GM13976 (cell line): ENCODE results near the gene OCRL.

Experiments
- DNase-seq: peaks from one replicate; pipeline ENCODE4 v3.0.0; 2012; ENCODE audit warnings: low spot score
- CTCF ChIP-seq: IDR thresholded peaks from 2 replicates; pipeline ENCODE4 v1.5.1; 2012; ENCODE audit warnings: borderline replicate concordance, mild to moderate bottlenecking; ENCODE audit not compliant: insufficient read depth; ENCODE audit errors: extremely low read depth, missing control alignments, control extremely low read depth
- in situ Hi-C: fragments of 300-500 bp; cut with MboI; formaldehyde crosslinking; loops from one replicate; pipeline ENCODE4 v1.12.0; 2022; ENCODE audit warnings: low sequenced_read_pairs, mixed read lengths, inconsistent platforms; ENCODE audit not compliant: unreplicated experiment

OCRL gene

GRCh38 chrX:129638917-129639316, 98.9 kb downstream of the OCRL start:
- no peak for TF ChIP-seq CTCF
- in situ Hi-C loops = no loop called here
- no peak for DNase-seq

- DNase-seq = no peak
- in situ Hi-C loops = no loop called here
- no peak for TF ChIP-seq CTCF
Observed at GRCh38 chrX:129640737-129641136, 100.7 kb downstream of the OCRL start.

GRCh38 chrX:129641469-129641868, 101.4 kb downstream of the OCRL start:
- in situ Hi-C loops = no loop called here
- no peak for TF ChIP-seq CTCF
- DNase-seq = no peak

- no peak for TF ChIP-seq CTCF
- DNase-seq = no peak
- in situ Hi-C loops = no loop called here
Observed at GRCh38 chrX:129641941-129642340, 101.9 kb downstream of the OCRL start.
